ENCODE results near the gene HSD17B12. TPM values are rescaled to one million over a fixed set of nuclear protein-coding genes. Genes with fewer than 3 reads are reported as not detected.

HSD17B12 gene
- total and polyA plus RNA-seq, 2 of the 8 experiments (the other 6 are each of a cell fraction or from before 2014, with no cell fraction given): 46.0 to 121 TPM

GRCh38 chr11:43760902-43761301, 80.4 kb downstream of the HSD17B12 start:
- H4K20me1 ChIP-seq (replicated peaks in 1 of 2; ENCODE audit: control insufficient read depth in 1 of 2, insufficient read depth in 2 of 2, low read length in 2 of 2): no peaks in the 10 kb centered on the region
- H3K23me2 ChIP-seq (ENCODE audit: low read depth, low read length): no peaks in the 10 kb centered on the region
- no peak overlapping the region for H3K18ac ChIP-seq (ENCODE audit: extremely low read depth, low read length)
- no peak overlapping the region for H3K4ac ChIP-seq (replicated peaks; ENCODE audit: insufficient read length, low read depth, low read length)
- H3K4me1 ChIP-seq (replicated peaks in 1 of 4; ENCODE audit: control insufficient read depth in 3 of 4, insufficient read depth in 4 of 4, low read length in 3 of 4): no peaks in the 10 kb centered on the region
- POLR2A ChIA-PET (ENCODE audit: partially characterized antibody): interaction anchor here (0.6 kb wide), 1 partner anchor 53 kb away, joined by 3 read pairs; no protein-coding TSS in a partner anchor
- WGBS, 2 experiments (ENCODE audit: extremely low coverage in 1 of 2, insufficient coverage in 1 of 2, insufficient read length in 1 of 2, insufficient replicate concordance in 2 of 2, low coverage in 1 of 2, low lambda C conversion rate in 2 of 2, missing lambda C conversion rate in 1 of 2): 80% methylated on average over 2 of the region's 2 CpGs; no CpG with 5 or more reads in 1 of the 2 experiments
- no peak overlapping the region for H3K23ac ChIP-seq (ENCODE audit: insufficient read length)
- H2BK20ac ChIP-seq (ENCODE audit: low read length): no peak overlapping the region
- CTCF ChIA-PET (ENCODE audit: partially characterized antibody): no interaction called here
- H4K5ac ChIP-seq (ENCODE audit: insufficient read length, low read depth, low read length): no peak overlapping the region
- no peak overlapping the region for H2BK5ac ChIP-seq (ENCODE audit: low read depth, low read length)
- no peak overlapping the region for H3K14ac ChIP-seq (ENCODE audit: insufficient read length)
- H3K4me3 ChIP-seq (ENCODE audit: extremely low read depth in 1 of 4, insufficient read depth in 2 of 4, low read depth in 3 of 4, low read length in 4 of 4): no peak overlapping the region
- H2AFZ ChIP-seq (ENCODE audit: low read length): no peak overlapping the region
- H3K9ac ChIP-seq (replicated peaks in 1 of 4; ENCODE audit: extremely low read depth in 1 of 4, low read depth in 3 of 4, low read length in 3 of 4): no peak overlapping the region
- no peak for DNase-seq (ENCODE audit: low read depth in 1 of 2, low spot score in 2 of 2)
- H2AK5ac ChIP-seq (ENCODE audit: low read depth, low read length): no peak overlapping the region
- H3K36me3 ChIP-seq (ENCODE audit: control insufficient read depth in 2 of 4, insufficient read depth in 4 of 4, low read length in 3 of 4): peaks cover 0 to 8% (median 5%) of the 10 kb centered on the region in 4 experiments; a peak in 4 of 8 replicates
- H2BK15ac ChIP-seq (ENCODE audit: low read length): no peak overlapping the region
- H4K8ac ChIP-seq (ENCODE audit: extremely low read depth, insufficient read depth, low read length): no peak overlapping the region
- no peak for FAIRE-seq
- no peaks in the 10 kb centered on the region for H3K9me3 ChIP-seq (ENCODE audit: insufficient read depth in 2 of 2, low read depth in 1 of 2, low read length in 1 of 2)
- no peak overlapping the region for H3K56ac ChIP-seq (replicated peaks; ENCODE audit: insufficient read length, low read depth, low read length)
- H2BK12ac ChIP-seq (ENCODE audit: low read depth, low read length): no peak overlapping the region
- H3K27me3 ChIP-seq (replicated peaks in 1 of 4; ENCODE audit: control insufficient read depth in 3 of 4, extremely low read depth in 1 of 4, insufficient read depth in 3 of 4, low read length in 3 of 4): no peaks in the 10 kb centered on the region
- no peaks in the 10 kb centered on the region for H3K79me1 ChIP-seq (ENCODE audit: low read depth, low read length)
- no peak overlapping the region for H3K4me2 ChIP-seq (ENCODE audit: insufficient read depth in 1 of 2, low read depth in 2 of 2, low read length in 2 of 2)
- H4K91ac ChIP-seq (replicated peaks; ENCODE audit: insufficient read length, low read length): no peak overlapping the region
- H3K79me2 ChIP-seq (ENCODE audit: control insufficient read depth in 1 of 2, insufficient read depth in 2 of 2, low read length in 2 of 2): no peaks in the 10 kb centered on the region
- H3K27ac ChIP-seq (ENCODE audit: low read depth, low read length): no peak overlapping the region
- H2BK120ac ChIP-seq (replicated peaks; ENCODE audit: low read depth, low read length): no peak overlapping the region
- TF ChIP-seq CBX5 (IDR thresholded peaks at IDR 0.05; ENCODE audit: low read depth, low read length) (no peak), GTF2F1 (IDR thresholded peaks at IDR 0.05; ENCODE audit: borderline replicate concordance, low read depth, low read length) (no peak), SP1 (IDR thresholded peaks at IDR 0.05; ENCODE audit: low read depth, low read length) (no peak), RFX5 (IDR thresholded peaks at IDR 0.05; ENCODE audit: borderline replicate concordance, low read depth, low read length) (no peak), ASH2L (IDR thresholded peaks at IDR 0.05; ENCODE audit: low read length) (no peak), KDM5A (IDR thresholded peaks at IDR 0.05; ENCODE audit: low read length) (no peak), SUZ12 (IDR thresholded peaks at IDR 0.05; ENCODE audit: low read length) (no peak), KDM4A (IDR thresholded peaks at IDR 0.05; ENCODE audit: low read depth, low read length, severe bottlenecking) (no peak), PHF8 (conservative IDR thresholded peaks at IDR 0.05; ENCODE audit: low read depth, low read length) (no peak), E2F6 (IDR thresholded peaks at IDR 0.05) (no peak)
- TF ChIP-seq, protein P1, sequence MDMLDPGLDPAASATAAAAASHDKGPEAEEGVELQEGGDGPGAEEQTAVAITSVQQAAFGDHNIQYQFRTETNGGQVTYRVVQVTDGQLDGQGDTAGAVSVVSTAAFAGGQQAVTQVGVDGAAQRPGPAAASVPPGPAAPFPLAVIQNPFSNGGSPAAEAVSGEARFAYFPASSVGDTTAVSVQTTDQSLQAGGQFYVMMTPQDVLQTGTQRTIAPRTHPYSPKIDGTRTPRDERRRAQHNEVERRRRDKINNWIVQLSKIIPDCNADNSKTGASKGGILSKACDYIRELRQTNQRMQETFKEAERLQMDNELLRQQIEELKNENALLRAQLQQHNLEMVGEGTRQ (IDR thresholded peaks at IDR 0.05; ENCODE audit: low read length): no peak

All from H1 (cell line).